Smooth muscle cell (in vitro differentiated cells): ENCODE measurements around the gene FLT3. TPM values are rescaled to one million over a fixed set of nuclear protein-coding genes. Genes with fewer than 3 reads are reported as not detected.

Source experiments
- DNase-seq: peaks from one replicate; lab custom pipeline; 2025; ENCODE audit not compliant: unreplicated experiment; lab: John Stamatoyannopoulos, UW
- H2AFZ ChIP-seq: fragments of 200-600 bp; sonication (generic); 2 replicates; pipeline ENCODE4 v1.6.0; 2016; ENCODE audit warnings: antibody characterized with exemption, low read depth, mild to moderate bottlenecking
- H3F3A ChIP-seq: fragments of 200-600 bp; sonication (generic); 2 replicates; pipeline ENCODE4 v1.6.0; 2017; ENCODE audit warnings: antibody characterized with exemption, low read depth
- H3K27ac ChIP-seq: fragments of 200-600 bp; sonication (generic); 2 replicates; pipeline ENCODE4 v1.5.1; 2016; ENCODE audit warnings: low read depth, mild to moderate bottlenecking
- H3K27me3 ChIP-seq: fragments of 200-600 bp; sonication (generic); 2 replicates; pipeline ENCODE4 v1.6.1; 2016; ENCODE audit warnings: low read depth, mild to moderate bottlenecking
- H3K36me3 ChIP-seq: fragments of 200-600 bp; sonication (generic); 2 replicates; pipeline ENCODE4 v1.5.1; 2016; ENCODE audit warnings: low read depth
- H3K4me1 ChIP-seq: fragments of 200-600 bp; sonication (generic); 2 replicates; pipeline ENCODE4 v1.5.1; 2016; ENCODE audit warnings: low read depth
- H3K4me2 ChIP-seq: fragments of 200-600 bp; sonication (generic); 2 replicates; pipeline ENCODE4 v1.6.0; 2016; ENCODE audit warnings: mild to moderate bottlenecking
- H3K4me3 ChIP-seq: fragments of 200-600 bp; sonication (generic); 2 replicates; pipeline ENCODE4 v1.5.1; 2016; ENCODE audit warnings: mild to moderate bottlenecking
- H3K79me2 ChIP-seq: fragments of 200-600 bp; sonication (generic); 2 replicates; pipeline ENCODE4 v1.6.0; 2016; ENCODE audit warnings: low read depth, mild to moderate bottlenecking
- H3K9ac ChIP-seq: fragments of 200-600 bp; sonication (generic); 2 replicates; pipeline ENCODE4 v1.6.0; 2016; ENCODE audit warnings: low read depth
- H3K9me3 ChIP-seq: fragments of 200-600 bp; sonication (generic); replicated peaks from 2 replicates; pipeline ENCODE4 v1.5.1; 2016; ENCODE audit warnings: low read depth
- H4K20me1 ChIP-seq: fragments of 200-600 bp; sonication (generic); 2 replicates; pipeline ENCODE4 v1.6.0; 2016; ENCODE audit warnings: low read depth
- WGBS: methylation state at CpG from one replicate; pipeline ENCODE4 v1.1.7; 2016; ENCODE audit warnings: low lambda C conversion rate; 5-methylcytosine and 5-hydroxymethylcytosine counted together
- polyA plus RNA-seq: library from polyadenylated mRNA; unstranded; fragments of >200 nt; fragmentation: Nextera tagmentation; extraction: Ambion mirVana; gene quantifications from 2 replicates; pipeline ENCODE4 v1.2.1, GENCODE V29; 2016
- total RNA-seq: library from RNA; depleted of rRNA; stranded (reverse); fragments of >200 nt; gene quantifications from 2 replicates; pipeline ENCODE4 v1.2.3, GENCODE V29; 2014
- TF ChIP-seq, protein P1 (sequence below): fragments of 200-600 bp; sonication (generic); IDR thresholded peaks from 2 replicates; pipeline ENCODE4 v1.5.1; 2017; ENCODE audit warnings: borderline replicate concordance, mild to moderate bottlenecking, antibody characterized with exemption; ENCODE audit not compliant: insufficient read depth, poor library complexity, severe bottlenecking

The FLT3 gene
- total and polyA plus RNA-seq, 2 experiments from 2014 or later: not detected

DNA sequence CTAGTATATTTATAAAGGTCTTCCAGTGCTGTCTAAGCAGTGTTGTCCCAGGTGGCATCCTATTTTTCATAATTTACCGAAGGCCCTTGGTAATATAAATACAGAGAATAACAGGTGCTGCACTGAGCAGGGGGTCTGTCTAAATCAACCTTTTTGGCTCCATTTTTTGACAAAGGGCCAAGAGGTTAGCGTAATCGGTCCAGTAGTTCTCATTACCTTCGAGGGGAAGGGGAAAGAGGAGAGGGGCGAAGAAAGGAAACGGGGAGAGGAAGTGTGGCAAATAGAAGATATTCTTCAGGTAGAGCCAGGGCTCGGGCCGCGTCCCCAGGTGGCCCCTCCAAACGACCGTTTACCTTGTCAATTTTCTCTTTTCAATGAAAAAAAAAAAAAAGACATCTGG, 37.2 kb upstream of the FLT3 start:
- peaks cover 32% of the 10 kb centered on the region for H4K20me1 ChIP-seq
- no peaks in the 10 kb centered on the region for H3K36me3 ChIP-seq
- H3F3A ChIP-seq: peaks cover 6% of the 10 kb centered on the region
- DNase-seq: no peak
- peak overlapping the region; percentile 95 for H3K27ac ChIP-seq
- WGBS: 3% methylated on average over 11 of the region's 11 CpGs
- no peaks in the 10 kb centered on the region for H3K9me3 ChIP-seq
- H3K79me2 ChIP-seq: peaks cover 41% of the 10 kb centered on the region
- no peaks in the 10 kb centered on the region for H3K27me3 ChIP-seq
- peak overlapping the region; percentile 88 for H3K4me3 ChIP-seq
- H3K4me1 ChIP-seq: peaks cover 26% of the 10 kb centered on the region
- H3K9ac ChIP-seq: peak overlapping the region; percentile 95
- TF ChIP-seq, protein P1, sequence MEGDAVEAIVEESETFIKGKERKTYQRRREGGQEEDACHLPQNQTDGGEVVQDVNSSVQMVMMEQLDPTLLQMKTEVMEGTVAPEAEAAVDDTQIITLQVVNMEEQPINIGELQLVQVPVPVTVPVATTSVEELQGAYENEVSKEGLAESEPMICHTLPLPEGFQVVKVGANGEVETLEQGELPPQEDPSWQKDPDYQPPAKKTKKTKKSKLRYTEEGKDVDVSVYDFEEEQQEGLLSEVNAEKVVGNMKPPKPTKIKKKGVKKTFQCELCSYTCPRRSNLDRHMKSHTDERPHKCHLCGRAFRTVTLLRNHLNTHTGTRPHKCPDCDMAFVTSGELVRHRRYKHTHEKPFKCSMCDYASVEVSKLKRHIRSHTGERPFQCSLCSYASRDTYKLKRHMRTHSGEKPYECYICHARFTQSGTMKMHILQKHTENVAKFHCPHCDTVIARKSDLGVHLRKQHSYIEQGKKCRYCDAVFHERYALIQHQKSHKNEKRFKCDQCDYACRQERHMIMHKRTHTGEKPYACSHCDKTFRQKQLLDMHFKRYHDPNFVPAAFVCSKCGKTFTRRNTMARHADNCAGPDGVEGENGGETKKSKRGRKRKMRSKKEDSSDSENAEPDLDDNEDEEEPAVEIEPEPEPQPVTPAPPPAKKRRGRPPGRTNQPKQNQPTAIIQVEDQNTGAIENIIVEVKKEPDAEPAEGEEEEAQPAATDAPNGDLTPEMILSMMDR: no peak
- peak overlapping the region; percentile 99 for H3K4me2 ChIP-seq
- peak overlapping the region; percentile 80 for H2AFZ ChIP-seq

DNA sequence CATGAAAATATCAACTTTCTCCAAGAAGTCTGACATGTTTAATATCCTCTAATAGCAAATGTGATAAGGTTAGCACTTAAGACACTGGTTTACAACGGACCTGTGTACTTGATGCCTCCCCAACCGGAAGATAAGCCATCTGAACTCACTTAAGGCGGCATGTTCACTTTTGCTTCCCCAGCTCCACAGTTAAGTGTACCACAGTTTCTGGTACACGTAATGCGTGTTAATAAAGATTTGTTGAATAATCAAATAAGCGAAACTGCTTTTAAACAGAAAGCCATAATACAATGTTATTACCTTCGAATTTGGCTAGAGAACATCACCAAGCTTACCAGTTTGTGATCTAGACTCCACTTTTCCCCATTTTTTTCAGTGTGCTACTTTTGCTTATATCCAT, 36.5 kb upstream of the FLT3 start:
- peak overlapping the region; percentile 99 for H3K4me2 ChIP-seq
- no peaks in the 10 kb centered on the region for H3K36me3 ChIP-seq
- H3K9me3 ChIP-seq: no peaks in the 10 kb centered on the region
- H3K9ac ChIP-seq: peak overlapping the region; percentile 95
- peaks cover 6% of the 10 kb centered on the region for H3F3A ChIP-seq
- peaks cover 35% of the 10 kb centered on the region for H3K79me2 ChIP-seq
- H3K27me3 ChIP-seq: no peaks in the 10 kb centered on the region
- H3K4me1 ChIP-seq: peaks cover 21% of the 10 kb centered on the region
- H3K27ac ChIP-seq: no peak overlapping the region
- peak overlapping the region; percentile 88 for H3K4me3 ChIP-seq
- WGBS: 72% methylated on average over 7 of the region's 7 CpGs
- DNase-seq: no peak
- no peak overlapping the region for H2AFZ ChIP-seq
- TF ChIP-seq, protein P1: no peak
- H4K20me1 ChIP-seq: peaks cover 25% of the 10 kb centered on the region

DNA sequence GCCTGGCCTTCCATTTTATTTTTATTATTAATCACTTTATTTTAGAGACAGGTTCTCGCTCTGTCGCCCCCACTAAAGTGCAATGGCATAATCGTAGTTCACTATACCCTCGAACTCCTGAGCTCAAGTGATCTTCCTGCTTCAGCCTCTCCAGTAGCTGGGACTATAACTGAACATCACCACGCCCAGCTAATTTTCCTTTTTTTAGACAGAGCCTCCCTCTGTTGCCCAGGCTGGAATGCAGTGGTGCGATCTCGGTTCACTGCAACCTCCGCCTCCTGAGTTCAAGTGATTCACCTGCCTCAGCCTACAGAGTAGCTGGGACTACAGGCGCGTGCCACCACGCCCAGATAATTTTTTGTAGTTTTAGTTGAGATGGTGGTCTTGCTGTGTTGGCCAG, 31.3 kb upstream of the FLT3 start:
- no peak for DNase-seq
- Histone ChIP-seq H3K9me3 (no peaks in the 10 kb centered on the region), H3K79me2 (peaks cover 4% of the 10 kb centered on the region), H3K9ac (no peak overlapping the region), H2AFZ (no peak overlapping the region), H3K27me3 (no peaks in the 10 kb centered on the region), H3F3A (no peaks in the 10 kb centered on the region), H3K4me1 (no peaks in the 10 kb centered on the region), H3K4me3 (no peak overlapping the region), H3K36me3 (no peaks in the 10 kb centered on the region), H3K4me2 (no peak overlapping the region), H3K27ac (no peak overlapping the region), H4K20me1 (no peaks in the 10 kb centered on the region)
- TF ChIP-seq, protein P1: no peak
- 93% methylated on average over 11 of the region's 11 CpGs for WGBS

DNA sequence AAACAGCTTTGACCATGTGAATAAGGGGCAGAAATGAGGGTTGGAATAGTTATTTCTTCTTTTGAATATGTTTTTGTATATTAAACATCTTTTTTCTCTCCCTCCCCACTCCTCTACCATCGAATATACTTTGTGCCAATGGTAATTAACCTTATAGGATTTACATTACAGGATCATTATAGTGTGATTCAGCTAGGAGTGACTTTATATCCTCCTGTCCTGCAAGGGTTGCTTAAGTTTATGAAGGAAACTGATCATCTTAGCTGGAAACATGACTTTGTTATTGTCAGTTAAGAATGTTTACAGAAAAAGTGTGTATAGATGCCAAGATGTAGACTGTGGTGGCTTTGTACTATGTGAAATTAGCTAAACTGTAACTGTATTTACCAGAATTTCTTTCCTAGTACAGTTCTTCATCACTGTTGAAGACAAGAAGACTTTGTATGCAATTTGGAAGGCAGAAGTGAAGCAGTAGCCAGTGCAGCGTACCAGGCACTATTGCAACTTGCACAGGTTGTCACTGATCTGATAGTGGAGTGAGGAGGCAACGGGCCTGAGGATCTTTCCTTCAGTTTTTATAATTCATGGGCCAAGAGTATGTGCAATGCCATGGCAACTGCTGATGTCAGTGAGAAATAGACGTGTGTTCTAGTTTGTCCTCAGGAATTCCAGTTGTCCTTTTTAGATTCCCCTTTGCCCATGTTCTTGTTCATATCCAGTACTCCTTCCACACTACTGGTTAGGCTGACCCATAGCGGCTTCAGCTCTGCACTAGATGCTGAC, 29.7 kb upstream of the FLT3 start:
- DNase-seq: no peak

More for the DNA sequence above, 29.7 kb upstream of the FLT3 start:
- no peaks in the 10 kb centered on the region for H3K4me1 ChIP-seq
- H3K79me2 ChIP-seq: no peaks in the 10 kb centered on the region
- H3K4me3 ChIP-seq: no peak overlapping the region
- no peaks in the 10 kb centered on the region for H3F3A ChIP-seq
- H2AFZ ChIP-seq: no peak overlapping the region
- no peaks in the 10 kb centered on the region for H3K9me3 ChIP-seq
- no peaks in the 10 kb centered on the region for H3K27me3 ChIP-seq
- TF ChIP-seq, protein P1: no peak
- no peaks in the 10 kb centered on the region for H3K36me3 ChIP-seq
- no peak overlapping the region for H3K9ac ChIP-seq
- H4K20me1 ChIP-seq: no peaks in the 10 kb centered on the region
- H3K4me2 ChIP-seq: no peak overlapping the region
- WGBS: 80% methylated on average over 5 of the region's 5 CpGs
- H3K27ac ChIP-seq: no peak overlapping the region
